HFF-Myc (cell line): Measurements from ENCODE around the gene BBS10.

ENCODE experiments used
- DNase-seq: peaks from one replicate; pipeline ENCODE4 v3.0.0-alpha.2; 2011; ENCODE audit warnings: low read depth; ENCODE audit errors: extremely low read depth
- H3K4me3 ChIP-seq: replicated peaks from 2 replicates; pipeline ENCODE4 v1.5.1; 2011; ENCODE audit warnings: low read depth, mild to moderate bottlenecking, control low read depth, low read length
- TF ChIP-seq, protein P1 (sequence below): IDR thresholded peaks from 2 replicates; pipeline ENCODE4 v1.5.1; 2012; ENCODE audit warnings: mild to moderate bottlenecking, low read depth, low read length, control low read depth; ENCODE audit errors: missing control alignments

BBS10 gene

DNA sequence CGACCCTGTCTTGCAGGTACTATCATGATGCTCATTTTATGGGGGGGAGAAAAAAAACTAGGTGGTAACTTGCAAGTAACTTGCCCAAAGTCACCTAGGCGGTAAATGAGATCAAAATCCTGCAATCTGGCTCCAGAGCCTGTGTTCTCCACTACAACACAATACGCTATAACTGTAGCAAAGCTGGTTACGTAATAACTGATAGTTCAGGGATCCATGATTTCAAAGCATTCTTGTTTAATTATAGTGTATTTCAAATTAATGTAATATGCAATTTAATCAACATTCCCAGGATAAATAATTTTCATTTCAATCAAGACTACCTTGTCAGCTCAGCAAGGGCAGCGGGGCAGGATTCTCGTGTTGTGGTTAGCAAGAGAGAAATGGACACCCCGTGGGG, 31.7 kb downstream of the BBS10 start:
- H3K4me3 ChIP-seq, result no peak overlapping the region
- TF ChIP-seq, protein P1, sequence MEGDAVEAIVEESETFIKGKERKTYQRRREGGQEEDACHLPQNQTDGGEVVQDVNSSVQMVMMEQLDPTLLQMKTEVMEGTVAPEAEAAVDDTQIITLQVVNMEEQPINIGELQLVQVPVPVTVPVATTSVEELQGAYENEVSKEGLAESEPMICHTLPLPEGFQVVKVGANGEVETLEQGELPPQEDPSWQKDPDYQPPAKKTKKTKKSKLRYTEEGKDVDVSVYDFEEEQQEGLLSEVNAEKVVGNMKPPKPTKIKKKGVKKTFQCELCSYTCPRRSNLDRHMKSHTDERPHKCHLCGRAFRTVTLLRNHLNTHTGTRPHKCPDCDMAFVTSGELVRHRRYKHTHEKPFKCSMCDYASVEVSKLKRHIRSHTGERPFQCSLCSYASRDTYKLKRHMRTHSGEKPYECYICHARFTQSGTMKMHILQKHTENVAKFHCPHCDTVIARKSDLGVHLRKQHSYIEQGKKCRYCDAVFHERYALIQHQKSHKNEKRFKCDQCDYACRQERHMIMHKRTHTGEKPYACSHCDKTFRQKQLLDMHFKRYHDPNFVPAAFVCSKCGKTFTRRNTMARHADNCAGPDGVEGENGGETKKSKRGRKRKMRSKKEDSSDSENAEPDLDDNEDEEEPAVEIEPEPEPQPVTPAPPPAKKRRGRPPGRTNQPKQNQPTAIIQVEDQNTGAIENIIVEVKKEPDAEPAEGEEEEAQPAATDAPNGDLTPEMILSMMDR, result no peak
- DNase-seq, result no peak

DNA sequence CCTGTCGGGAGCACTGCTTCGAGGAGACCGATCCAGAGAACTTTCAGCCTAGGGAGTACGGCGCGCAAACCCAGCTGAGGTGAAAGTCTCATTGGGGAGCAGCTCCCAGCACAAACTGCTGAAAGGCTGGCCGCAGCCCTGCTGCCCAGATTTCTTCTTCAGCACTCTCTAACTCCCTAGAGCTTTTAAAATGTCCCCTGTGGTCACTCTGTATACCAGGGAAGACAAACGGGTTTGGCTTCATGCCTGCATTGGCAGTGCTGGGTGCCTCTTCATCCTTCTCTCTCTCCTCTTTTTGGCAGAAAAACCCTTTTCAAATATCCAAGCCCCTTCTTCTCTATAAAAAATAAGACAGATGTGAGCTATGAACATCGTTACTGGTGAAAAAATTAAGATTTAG, 34.9 kb downstream of the BBS10 start:
- no peak overlapping the region for H3K4me3 ChIP-seq
- TF ChIP-seq, protein P1, result no peak
- no peak for DNase-seq

DNA sequence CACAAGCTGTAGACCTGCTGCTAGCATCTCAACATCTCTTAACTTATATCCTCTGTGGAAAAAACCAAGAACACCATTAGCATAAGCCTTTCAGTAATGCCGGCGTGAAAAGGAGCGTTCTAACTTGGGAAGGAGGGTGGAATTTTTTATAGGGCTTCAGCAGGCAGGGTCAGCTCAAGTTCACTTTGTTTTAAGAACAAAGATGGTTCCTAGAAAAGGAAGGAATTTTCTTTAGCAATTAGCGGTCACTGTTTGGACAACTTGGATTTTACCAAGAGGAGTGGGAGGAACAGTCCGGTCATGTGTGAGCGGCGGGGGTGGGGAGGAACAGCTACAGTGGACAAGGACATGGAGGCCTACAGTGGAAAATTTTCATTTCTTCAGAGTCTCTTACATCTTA, 35.9 kb downstream of the BBS10 start:
- H3K4me3 ChIP-seq, result no peak overlapping the region
- TF ChIP-seq, protein P1, result no peak
- no peak for DNase-seq

DNA sequence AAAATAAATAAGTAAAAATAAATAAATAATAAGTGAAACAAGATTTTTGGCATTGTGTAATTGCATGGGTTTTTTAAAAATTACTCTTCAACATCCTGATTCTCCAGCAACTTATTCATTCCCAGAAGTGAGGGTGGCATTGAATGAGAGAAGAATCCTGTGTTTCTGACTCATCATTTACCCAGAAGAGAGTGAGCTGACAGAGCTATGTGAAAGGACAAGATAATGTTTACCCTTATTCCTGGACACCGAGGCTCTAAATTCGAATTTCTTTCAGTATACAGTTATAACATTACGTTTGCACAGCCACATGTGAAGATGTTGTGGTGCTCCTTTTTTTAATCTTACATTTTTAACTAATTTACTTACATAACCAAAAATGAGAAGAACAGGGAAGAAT, 36.4 kb downstream of the BBS10 start:
- TF ChIP-seq, protein P1, result no peak
- no peak overlapping the region for H3K4me3 ChIP-seq
- no peak for DNase-seq

DNA sequence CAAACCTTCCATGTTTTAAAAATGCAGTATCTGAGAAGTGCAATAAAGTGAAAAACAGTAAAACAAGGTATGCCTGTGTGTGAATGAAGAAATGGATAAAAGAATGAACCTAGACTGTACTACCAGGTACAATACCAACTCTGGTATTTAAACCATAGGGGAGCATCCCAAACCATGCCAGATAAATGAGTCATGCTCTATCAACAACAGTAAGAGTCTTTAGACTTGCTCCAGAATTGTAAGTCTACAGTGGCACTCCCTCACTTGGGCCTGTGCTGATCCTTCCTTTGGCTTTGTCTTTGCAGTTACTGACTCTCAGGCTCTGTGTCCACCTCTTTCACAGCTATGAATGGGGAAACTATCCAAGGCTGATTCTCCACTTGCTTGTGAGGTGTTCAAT, 38.1 kb downstream of the BBS10 start:
- TF ChIP-seq, protein P1, result no peak
- no peak for DNase-seq

DNA sequence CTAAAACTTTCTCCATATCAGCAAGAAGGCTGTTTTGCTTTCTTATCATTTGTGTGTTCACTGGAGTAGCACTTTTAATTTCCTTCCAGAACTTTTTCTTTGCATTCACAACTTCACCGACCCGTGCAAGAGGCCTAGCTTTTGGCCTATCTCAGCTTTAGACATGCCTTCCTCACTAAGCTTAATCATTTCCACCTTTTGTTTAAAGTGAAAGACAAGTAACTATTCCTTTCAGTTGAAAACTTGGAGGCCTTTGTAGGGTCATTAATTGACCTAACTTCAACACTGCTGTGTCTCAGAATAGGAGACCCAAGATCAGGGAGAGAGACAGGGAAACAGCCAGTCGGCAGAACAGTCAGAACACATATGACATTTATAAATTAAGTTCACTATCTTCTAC, 39.3 kb downstream of the BBS10 start:
- no peak overlapping the region for H3K4me3 ChIP-seq
- TF ChIP-seq, protein P1, result no peak
- DNase-seq, result no peak

More for the DNA sequence above, 38.1 kb downstream of the BBS10 start:
- H3K4me3 ChIP-seq, result no peak overlapping the region

DNA sequence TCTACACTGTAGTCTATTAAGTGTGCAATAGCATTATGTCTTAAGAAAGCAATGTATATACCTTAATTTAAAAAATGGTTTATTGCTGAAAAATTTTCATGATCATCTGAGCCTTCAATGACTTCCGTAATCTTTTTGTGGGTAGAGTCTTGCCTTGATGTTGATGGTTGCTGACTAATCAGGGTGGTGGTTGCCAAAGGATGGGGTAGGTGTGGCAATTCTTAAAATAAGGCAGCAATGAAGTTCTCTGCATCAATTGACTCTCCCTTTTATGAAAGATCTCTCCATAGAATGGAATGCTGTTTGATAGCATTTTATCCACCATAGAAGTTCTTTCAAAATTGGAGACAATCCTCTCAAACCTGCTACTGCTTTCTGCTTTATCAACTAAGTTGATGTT, 41.1 kb downstream of the BBS10 start:
- H3K4me3 ChIP-seq, result no peak overlapping the region
- no peak for DNase-seq
- TF ChIP-seq, protein P1, result no peak
